Measurements from ENCODE around the gene RYR2.
"Not testable (repeated sequence)": the region's sequence is repeated elsewhere in the genome, so short reads cannot be mapped to it uniquely, and the experiment has no call there.

RYR2 gene

GRCh38 chr1:237367758-237368157 is 325.8 kb downstream of the RYR2 start:
- DNase-seq (ENCODE audit: extremely low spot score): no peak
- CTCF ChIA-PET: interaction anchor here (1.6 kb wide), 1 partner anchor 14 kb away, joined by 4 read pairs; no protein-coding TSS in a partner anchor
- POLR2A ChIA-PET: no interaction called here
- TF ChIP-seq, protein P1, sequence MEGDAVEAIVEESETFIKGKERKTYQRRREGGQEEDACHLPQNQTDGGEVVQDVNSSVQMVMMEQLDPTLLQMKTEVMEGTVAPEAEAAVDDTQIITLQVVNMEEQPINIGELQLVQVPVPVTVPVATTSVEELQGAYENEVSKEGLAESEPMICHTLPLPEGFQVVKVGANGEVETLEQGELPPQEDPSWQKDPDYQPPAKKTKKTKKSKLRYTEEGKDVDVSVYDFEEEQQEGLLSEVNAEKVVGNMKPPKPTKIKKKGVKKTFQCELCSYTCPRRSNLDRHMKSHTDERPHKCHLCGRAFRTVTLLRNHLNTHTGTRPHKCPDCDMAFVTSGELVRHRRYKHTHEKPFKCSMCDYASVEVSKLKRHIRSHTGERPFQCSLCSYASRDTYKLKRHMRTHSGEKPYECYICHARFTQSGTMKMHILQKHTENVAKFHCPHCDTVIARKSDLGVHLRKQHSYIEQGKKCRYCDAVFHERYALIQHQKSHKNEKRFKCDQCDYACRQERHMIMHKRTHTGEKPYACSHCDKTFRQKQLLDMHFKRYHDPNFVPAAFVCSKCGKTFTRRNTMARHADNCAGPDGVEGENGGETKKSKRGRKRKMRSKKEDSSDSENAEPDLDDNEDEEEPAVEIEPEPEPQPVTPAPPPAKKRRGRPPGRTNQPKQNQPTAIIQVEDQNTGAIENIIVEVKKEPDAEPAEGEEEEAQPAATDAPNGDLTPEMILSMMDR (IDR thresholded peaks at IDR 0.05; ENCODE audit: control extremely low read depth, extremely low read depth, low read depth, missing control alignments): no peak

GRCh38 chr1:237371477-237371876 is 329.5 kb downstream of the RYR2 start:
- CTCF ChIA-PET: interaction anchor here (1.2 to 2.0 kb wide), 2 partner anchors 16 to 22 kb away, joined by 3 to 10 read pairs; no protein-coding TSS in a partner anchor
- DNase-seq (ENCODE audit: extremely low spot score); POLR2A ChIA-PET: not testable (repeated sequence)

DNA sequence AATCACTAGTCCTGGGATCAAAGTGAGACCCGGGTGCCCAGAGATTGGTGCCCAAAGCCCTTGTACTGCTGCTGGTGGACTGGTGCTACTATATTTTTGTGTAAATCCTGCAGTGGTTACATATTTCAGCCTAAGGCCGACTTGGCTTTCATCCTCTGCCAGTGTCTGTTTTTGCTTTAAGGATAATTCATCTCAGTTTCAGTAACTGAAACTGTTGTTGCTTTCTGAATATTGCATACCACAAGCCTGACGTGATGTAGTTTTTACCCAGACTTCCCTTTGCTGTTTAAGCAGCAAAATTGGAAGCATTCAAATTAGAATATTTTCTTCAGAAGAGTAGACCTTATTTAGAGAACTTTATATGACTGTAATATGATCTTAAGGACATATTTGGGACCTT is 341.8 kb downstream of the RYR2 start:
- ChIA-PET POLR2A (no interaction called here), CTCF (no interaction called here)
- TF ChIP-seq, protein P1 (IDR thresholded peaks at IDR 0.05; ENCODE audit: control extremely low read depth, extremely low read depth, low read depth, missing control alignments): no peak
- DNase-seq (ENCODE audit: extremely low spot score): no peak

GRCh38 chr1:237384213-237384612 is 342.2 kb downstream of the RYR2 start:
- ChIA-PET POLR2A (no interaction called here), CTCF (no interaction called here)
- TF ChIP-seq, protein P1 (IDR thresholded peaks at IDR 0.05; ENCODE audit: control extremely low read depth, extremely low read depth, low read depth, missing control alignments): no peak
- DNase-seq (ENCODE audit: extremely low spot score): no peak

GRCh38 chr1:237386362-237387143 is 344.6 kb downstream of the RYR2 start:
- CTCF ChIA-PET: interaction anchor here (1.1 to 4.7 kb wide), 16 partner anchors 10 to 1287 kb away, joined by 3 to 37 read pairs (median 5); partner anchors contain the start of gene HEATR1

GRCh38 chr1:237387144-237387505 is 345.1 kb downstream of the RYR2 start:
- TF ChIP-seq, protein P1 (IDR thresholded peaks at IDR 0.05; ENCODE audit: control extremely low read depth, extremely low read depth, low read depth, missing control alignments): no peak
- DNase-seq (ENCODE audit: extremely low spot score): no peak
- POLR2A ChIA-PET: no interaction called here

More at GRCh38 chr1:237386362-237387143, 344.6 kb downstream of the RYR2 start:
- peak; percentile 36 for DNase-seq (ENCODE audit: extremely low spot score)
- TF ChIP-seq, protein P1 (IDR thresholded peaks at IDR 0.05; ENCODE audit: control extremely low read depth, extremely low read depth, low read depth, missing control alignments): peak; percentile 59
- POLR2A ChIA-PET: no interaction called here

DNA sequence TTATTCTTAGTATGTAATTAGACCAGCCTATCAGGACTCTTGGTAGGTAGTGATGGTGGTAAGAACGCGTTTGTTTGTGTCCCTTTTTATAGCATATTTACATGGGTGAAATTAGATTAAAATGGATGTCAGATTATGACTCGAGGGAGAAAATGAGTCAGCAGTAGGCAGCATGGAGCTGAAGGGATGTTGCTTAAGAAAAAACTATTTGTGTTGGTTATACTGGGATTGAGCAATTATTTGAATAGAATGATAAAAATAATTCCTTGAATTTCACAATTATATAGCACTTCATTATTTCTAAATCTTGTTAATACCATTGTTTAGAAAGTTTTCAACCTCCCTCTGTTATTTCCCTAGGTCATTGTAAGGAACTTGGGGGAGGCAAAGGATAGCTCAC is 348.8 kb downstream of the RYR2 start:
- DNase-seq (ENCODE audit: extremely low spot score): no peak
- CTCF ChIA-PET: interaction anchor here (1.8 kb wide), 1 partner anchor 33 kb away, joined by 3 read pairs; no protein-coding TSS in a partner anchor
- POLR2A ChIA-PET: no interaction called here
- TF ChIP-seq, protein P1 (IDR thresholded peaks at IDR 0.05; ENCODE audit: control extremely low read depth, extremely low read depth, low read depth, missing control alignments): no peak

More at GRCh38 chr1:237387144-237387505, 345.1 kb downstream of the RYR2 start:
- CTCF ChIA-PET: interaction anchor here (0.8 to 4.7 kb wide), 15 partner anchors 11 to 1288 kb away, joined by 3 to 37 read pairs (median 5); no protein-coding TSS in a partner anchor

All from GM10248 (cell line).